T-helper 2 cell treated with Interferon-gamma antibody and Interleukin-4, amounts not matched to agents 5 μg/mL and 100 μg/mL, for 36 hours (primary cell): ENCODE measurements around the gene ATP2B2.
"Not testable (repeated sequence)": the region's sequence is repeated elsewhere in the genome, so short reads cannot be mapped to it uniquely, and the experiment has no call there.

Source experiments
- DNase-seq: peaks from one replicate; pipeline ENCODE4 v3.0.0; 2021; ENCODE audit warnings: low spot score
- H3K27ac Mint-ChIP-seq: one replicate; pipeline ENCODE4 v1.8.0; 2021; ENCODE audit warnings: mild to moderate bottlenecking, mixed read lengths
- H3K27me3 Mint-ChIP-seq: one replicate; pipeline ENCODE4 v1.8.0; 2021; ENCODE audit warnings: low read depth, mixed read lengths
- H3K36me3 Mint-ChIP-seq: one replicate; pipeline ENCODE4 v1.8.0; 2021; ENCODE audit warnings: low read depth, mixed read lengths
- H3K4me1 Mint-ChIP-seq: one replicate; pipeline ENCODE4 v1.8.0; 2021; ENCODE audit warnings: low read depth, mixed read lengths
- H3K4me3 Mint-ChIP-seq: one replicate; pipeline ENCODE4 v1.8.0; 2022; ENCODE audit warnings: mild to moderate bottlenecking, moderate library complexity, mixed read lengths
- H3K9me3 Mint-ChIP-seq: one replicate; pipeline ENCODE4 v1.8.0; 2021; ENCODE audit warnings: mixed read lengths

ATP2B2 gene

DNA sequence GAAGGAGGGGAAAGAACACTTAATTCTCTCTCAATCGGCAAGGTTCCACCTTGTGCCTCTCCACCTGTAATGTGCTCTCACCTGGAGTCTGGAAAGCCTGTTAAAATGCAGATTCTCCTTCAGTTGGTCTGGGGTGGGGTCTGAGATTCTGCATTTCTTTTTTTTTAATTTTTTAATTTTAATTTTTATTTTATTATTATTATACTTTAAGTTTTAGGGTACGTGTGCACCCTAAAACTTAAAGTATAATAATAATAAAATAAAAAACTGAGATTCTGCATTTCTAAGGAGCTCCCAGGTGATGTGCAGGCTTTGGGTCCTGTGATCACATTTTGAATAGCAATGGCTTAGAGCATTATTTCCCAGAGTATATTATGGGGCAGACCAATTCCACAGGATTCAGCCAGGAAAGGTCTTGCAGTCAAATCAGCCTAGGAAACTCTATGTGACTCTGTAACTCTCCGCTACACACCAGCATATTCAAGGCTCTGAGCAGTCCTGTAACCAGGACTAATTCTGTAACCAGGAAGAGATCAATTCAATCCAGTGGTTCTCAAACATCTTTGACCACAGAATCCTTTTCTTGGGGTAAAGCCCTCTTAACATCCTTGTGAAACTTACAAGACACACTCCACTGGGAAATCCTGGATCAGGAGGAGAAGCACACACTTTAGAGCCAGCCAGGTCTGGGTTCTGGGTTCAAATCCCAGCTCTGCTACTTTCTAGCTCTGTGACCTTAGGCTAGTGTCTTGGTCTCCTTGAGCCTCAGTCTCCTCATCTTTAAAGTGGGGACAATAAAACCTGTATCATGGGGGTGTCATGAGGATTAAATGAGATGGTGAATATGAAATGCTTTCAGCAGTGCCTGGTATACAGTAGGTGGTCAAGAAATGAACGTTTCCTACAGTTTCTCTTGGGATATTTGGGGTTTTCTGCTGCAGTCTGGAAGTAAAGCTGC is 122.2 kb downstream of the ATP2B2 start:
- H3K27ac Mint-ChIP-seq = no peak overlapping the region

DNA sequence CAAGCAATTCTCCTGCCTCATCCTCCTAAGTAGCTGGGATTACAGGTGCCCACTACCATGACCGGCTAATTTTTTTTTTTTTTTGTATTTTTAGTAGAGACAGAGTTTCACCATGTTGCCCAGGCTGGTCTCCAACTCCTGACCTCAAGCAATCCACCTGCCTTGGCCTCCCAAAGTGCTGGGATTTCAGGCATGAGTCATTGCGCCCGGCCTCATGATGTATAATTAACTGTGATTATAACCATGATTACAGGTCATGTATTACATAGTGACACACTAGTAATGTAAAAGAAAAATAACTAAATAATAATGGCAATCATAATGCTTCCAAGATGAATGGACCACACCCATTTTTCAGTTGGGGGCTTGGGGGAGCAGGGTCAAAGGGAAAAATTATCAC is 122.9 kb downstream of the ATP2B2 start:
- H3K4me3 Mint-ChIP-seq, H3K27ac Mint-ChIP-seq, H3K27me3 Mint-ChIP-seq, H3K9me3 Mint-ChIP-seq, H3K36me3 Mint-ChIP-seq, H3K4me1 Mint-ChIP-seq, DNase-seq: not testable (repeated sequence)

More for the DNA sequence above, 122.2 kb downstream of the ATP2B2 start:
- Mint-ChIP-seq H3K36me3 (no peaks in the 10 kb centered on the region), H3K4me3 (no peak overlapping the region), H3K9me3 (no peaks in the 10 kb centered on the region), H3K27me3 (no peaks in the 10 kb centered on the region), H3K4me1 (no peaks in the 10 kb centered on the region)
- DNase-seq = no peak

DNA sequence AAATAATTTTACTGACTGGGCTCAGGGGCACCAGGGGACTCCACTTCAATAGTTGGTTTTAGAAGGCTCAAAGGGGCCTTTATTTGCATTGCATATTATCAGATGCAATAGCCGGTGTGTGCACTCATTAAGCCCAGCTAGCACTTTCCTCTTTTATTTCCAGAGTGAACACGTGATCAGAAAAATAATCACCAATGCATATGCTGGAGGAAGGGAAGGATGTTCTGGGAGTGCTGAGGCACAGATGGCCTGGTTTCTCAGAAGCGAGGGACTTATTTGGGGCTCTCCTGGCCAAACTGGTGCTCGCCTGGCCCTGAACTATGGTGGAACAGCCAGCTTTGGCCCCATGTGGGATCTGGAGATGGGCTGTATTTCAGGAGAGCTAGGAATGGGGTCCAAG is 124.0 kb downstream of the ATP2B2 start:
- no peaks in the 10 kb centered on the region for H3K36me3 Mint-ChIP-seq
- H3K9me3 Mint-ChIP-seq = no peaks in the 10 kb centered on the region
- no peak overlapping the region for H3K4me3 Mint-ChIP-seq
- no peak overlapping the region for H3K27ac Mint-ChIP-seq
- DNase-seq = no peak
- no peaks in the 10 kb centered on the region for H3K4me1 Mint-ChIP-seq
- no peaks in the 10 kb centered on the region for H3K27me3 Mint-ChIP-seq

DNA sequence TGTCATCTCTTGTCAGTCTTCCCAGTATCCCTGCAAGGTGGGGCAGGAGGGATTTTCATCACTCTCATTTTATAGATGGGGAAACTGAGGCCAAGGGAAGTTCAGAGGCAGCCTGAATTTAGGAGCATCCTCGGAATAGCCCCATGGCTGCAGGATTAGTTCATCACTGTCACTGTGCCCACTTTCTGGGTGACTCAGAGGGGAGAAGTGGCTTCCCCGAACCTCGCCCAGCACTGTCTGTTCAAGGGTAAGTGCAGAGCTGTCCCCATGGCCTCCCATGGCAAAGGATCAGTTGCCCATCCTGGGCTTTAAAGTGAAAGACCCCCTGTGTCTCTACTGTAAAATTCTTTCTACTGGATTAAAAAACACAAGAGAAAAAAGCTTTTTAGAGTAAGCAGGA is 124.5 kb downstream of the ATP2B2 start:
- Mint-ChIP-seq H3K27ac (no peak overlapping the region), H3K4me3 (no peak overlapping the region), H3K9me3 (no peaks in the 10 kb centered on the region), H3K36me3 (no peaks in the 10 kb centered on the region), H3K27me3 (no peaks in the 10 kb centered on the region), H3K4me1 (no peaks in the 10 kb centered on the region)
- DNase-seq = no peak

DNA sequence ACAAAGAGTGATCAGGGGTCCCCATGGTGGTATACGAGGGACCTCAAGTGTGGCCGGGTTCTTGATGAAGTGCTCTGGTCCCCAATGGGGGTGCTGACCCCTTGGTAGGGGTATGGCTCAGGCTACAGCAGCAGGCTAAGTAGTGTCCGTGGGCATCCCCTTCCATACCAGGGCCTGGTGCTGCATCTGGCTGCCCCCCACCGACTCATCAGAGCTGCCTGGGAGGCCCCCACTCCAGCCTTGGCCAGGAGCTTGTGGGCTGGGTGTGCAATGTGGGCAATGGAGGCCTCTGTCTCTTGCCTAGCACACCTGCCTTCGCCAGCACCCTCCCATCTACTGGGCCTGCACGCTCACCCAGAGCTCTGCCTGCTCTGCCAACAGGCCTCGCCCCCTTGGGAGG is 125.4 kb downstream of the ATP2B2 start:
- Mint-ChIP-seq H3K27me3 (no peaks in the 10 kb centered on the region), H3K27ac (no peak overlapping the region), H3K9me3 (no peaks in the 10 kb centered on the region), H3K4me1 (no peaks in the 10 kb centered on the region), H3K4me3 (no peak overlapping the region), H3K36me3 (no peaks in the 10 kb centered on the region)
- DNase-seq = no peak

DNA sequence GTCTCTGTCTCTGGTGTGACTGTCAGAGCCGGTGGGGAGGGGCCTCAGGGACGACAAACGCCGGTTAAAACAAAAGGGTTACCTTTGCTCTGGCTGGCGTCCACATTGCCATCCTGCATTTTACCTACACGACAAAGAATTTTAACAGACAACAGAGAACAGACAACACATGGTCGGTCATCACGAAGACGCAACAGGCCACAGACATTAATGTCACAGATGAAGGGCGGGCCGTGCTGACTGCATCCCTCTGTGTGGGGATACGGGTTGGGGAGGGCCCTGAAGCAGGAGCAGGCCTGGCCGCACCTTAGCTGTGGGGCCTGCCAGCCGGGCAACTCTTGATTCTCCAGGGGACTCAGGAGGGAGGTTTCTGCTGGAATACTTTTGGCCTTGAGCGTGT is 126.2 kb downstream of the ATP2B2 start:
- DNase-seq = no peak
- H3K36me3 Mint-ChIP-seq = no peaks in the 10 kb centered on the region
- no peaks in the 10 kb centered on the region for H3K4me1 Mint-ChIP-seq
- H3K9me3 Mint-ChIP-seq = no peaks in the 10 kb centered on the region
- H3K27me3 Mint-ChIP-seq = no peaks in the 10 kb centered on the region
- H3K27ac Mint-ChIP-seq = no peak overlapping the region
- no peak overlapping the region for H3K4me3 Mint-ChIP-seq

DNA sequence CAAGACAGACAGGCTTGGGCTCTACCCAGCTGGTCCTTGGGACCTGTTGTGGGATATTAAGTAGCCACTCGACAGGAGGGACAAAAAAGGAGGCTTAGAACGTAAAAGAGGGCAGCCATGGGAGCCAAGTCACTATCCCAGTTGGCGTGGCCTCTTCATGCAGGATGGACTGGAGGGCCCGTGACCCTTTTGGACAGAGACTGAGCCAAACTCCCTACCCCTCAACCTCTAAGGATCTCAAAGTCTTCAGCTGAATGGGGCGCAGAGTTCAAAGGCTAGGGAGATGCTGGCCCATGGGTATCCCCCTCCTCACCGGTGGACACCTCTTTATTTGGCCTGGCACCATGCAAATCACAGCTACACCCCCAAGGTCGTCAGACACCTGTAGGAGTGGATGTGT is 126.6 kb downstream of the ATP2B2 start:
- no peak overlapping the region for H3K4me3 Mint-ChIP-seq
- no peak for DNase-seq
- no peak overlapping the region for H3K27ac Mint-ChIP-seq
- H3K27me3 Mint-ChIP-seq = no peaks in the 10 kb centered on the region
- no peaks in the 10 kb centered on the region for H3K36me3 Mint-ChIP-seq
- no peaks in the 10 kb centered on the region for H3K9me3 Mint-ChIP-seq
- H3K4me1 Mint-ChIP-seq = no peaks in the 10 kb centered on the region

DNA sequence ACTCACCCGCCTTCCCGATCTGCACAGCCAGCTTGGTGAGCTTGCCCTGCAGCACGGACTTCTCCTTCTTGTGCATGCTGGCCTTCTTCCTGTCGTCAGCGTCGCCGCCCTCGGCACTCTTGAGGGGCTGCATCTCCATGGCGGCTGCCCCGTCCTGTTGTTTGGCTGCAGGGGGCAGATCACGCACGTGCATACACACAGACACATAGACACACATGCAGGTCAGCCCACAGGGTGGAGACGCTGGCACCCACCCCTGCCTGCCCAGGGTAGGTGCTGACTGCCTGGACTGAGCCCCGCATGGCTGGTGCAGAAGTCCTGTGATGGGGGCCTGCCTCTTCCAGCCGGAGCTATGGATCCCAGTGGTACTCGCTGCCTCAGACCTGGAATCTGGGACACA is 127.1 kb downstream of the ATP2B2 start:
- Mint-ChIP-seq H3K9me3 (no peaks in the 10 kb centered on the region), H3K36me3 (no peaks in the 10 kb centered on the region), H3K27me3 (no peaks in the 10 kb centered on the region), H3K27ac (no peak overlapping the region), H3K4me1 (no peaks in the 10 kb centered on the region), H3K4me3 (no peak overlapping the region)
- DNase-seq = no peak

DNA sequence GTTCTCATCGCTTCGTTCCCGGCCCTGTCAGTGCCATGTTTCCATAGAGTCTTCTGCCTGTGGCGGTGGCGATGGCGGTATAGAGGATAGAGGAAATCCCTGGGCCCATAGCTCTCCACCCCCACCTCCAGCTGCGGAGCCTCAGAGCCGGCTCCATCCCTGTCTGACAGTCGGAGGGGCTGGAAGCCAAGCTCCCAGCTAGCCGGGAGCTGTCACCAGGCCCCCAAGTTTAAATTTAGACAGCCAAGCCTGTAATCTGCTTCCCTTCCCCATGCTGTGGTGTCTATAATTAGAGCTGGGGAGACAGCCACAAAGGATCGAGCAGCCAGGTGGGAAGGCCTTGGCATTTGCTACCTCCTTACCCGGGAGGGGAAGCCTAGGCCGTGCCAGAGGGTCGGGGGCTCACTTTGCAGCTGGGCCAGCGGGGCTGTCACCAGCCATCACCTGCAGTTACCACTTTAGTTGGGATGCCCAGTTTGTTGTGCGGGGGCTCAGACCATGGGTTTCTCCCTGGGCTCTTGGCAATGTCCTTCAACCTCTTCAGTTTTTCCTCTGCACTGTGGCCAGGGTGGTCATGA is 128.1 kb downstream of the ATP2B2 start:
- H3K4me1 Mint-ChIP-seq = no peaks in the 10 kb centered on the region
- no peak overlapping the region for H3K4me3 Mint-ChIP-seq
- DNase-seq = no peak
- H3K27me3 Mint-ChIP-seq = no peaks in the 10 kb centered on the region
- no peak overlapping the region for H3K27ac Mint-ChIP-seq
- no peaks in the 10 kb centered on the region for H3K9me3 Mint-ChIP-seq
- no peaks in the 10 kb centered on the region for H3K36me3 Mint-ChIP-seq

DNA sequence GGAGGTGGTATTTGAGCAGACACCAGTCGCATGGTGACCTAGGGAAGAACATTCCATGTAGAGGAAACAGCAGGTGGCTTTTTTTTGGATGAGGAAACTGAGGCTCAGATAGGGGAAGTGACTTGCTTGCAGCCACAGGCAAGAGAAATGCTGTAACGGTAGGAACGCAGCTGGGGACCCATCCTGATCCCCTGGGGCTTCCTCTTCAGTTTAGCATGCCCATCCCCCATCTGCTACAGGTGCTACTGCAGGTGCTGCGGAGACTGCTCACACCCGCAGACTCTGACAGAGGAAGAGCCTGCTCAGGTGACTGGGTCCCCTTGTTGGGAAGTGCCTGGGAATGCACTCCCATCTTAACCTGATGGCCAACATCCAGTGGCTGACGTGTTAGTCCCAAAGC is 129.0 kb downstream of the ATP2B2 start:
- no peak overlapping the region for H3K27ac Mint-ChIP-seq
- no peaks in the 10 kb centered on the region for H3K4me1 Mint-ChIP-seq
- no peaks in the 10 kb centered on the region for H3K27me3 Mint-ChIP-seq
- no peak overlapping the region for H3K4me3 Mint-ChIP-seq
- no peaks in the 10 kb centered on the region for H3K9me3 Mint-ChIP-seq
- no peak for DNase-seq
- no peaks in the 10 kb centered on the region for H3K36me3 Mint-ChIP-seq

DNA sequence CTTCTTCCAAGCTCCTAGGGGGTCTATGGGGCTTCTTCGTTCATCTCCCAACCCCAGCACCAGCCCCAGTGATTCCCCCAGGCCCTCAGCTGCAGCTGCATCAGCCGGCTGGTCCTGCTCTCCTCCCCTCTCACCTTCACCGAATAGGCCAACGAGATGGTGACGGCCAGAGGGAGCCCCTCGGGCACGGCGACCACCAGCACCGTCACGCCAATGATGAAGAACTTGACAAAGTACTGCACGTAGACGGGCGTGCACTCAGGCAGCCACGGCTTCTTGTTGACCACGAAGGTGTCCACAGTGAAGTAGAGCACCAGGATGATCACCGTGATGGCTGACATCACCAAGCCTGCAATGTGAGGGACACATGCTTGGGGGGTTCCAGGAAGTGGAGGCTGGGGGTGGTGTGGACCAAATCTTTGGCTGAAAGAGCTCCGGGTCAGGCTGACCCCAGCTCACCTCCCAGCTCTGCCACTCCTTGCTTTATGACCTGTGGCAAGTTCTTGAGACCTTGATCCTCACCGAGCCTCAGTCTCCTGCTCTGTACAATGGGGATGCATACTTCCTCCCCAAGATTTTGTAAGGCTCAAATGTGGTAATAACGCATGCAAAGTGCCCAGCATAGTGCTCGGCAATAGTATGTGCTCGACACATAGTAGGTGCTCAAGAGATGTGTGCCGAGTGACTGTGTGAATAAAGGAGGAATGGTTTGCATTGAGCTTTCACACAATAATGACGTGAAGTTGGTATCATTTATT is 129.9 kb downstream of the ATP2B2 start:
- DNase-seq = no peak
- no peak overlapping the region for H3K27ac Mint-ChIP-seq
- no peaks in the 10 kb centered on the region for H3K36me3 Mint-ChIP-seq
- no peaks in the 10 kb centered on the region for H3K9me3 Mint-ChIP-seq
- no peaks in the 10 kb centered on the region for H3K27me3 Mint-ChIP-seq
- H3K4me1 Mint-ChIP-seq = no peaks in the 10 kb centered on the region
- H3K4me3 Mint-ChIP-seq = no peak overlapping the region

DNA sequence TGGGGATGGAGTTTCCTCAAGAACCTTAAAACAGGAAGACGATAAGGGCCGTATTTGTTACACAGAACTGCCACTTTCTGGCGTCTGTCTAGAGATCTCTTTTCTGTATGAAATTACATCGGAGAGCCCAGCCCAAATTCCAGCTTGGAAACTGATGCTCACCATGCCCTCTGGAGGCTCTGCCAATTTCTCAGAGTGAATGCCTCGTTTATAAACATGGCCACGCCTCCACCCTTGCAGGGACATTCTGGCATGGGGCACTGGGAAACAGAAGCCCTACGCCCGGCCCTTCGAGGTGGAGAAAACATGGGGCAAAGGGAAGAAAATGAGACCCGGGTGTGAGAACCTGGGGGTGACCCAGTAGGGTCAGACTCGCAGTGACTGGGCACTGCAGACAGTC is 131.1 kb downstream of the ATP2B2 start:
- no peaks in the 10 kb centered on the region for H3K4me1 Mint-ChIP-seq
- no peak overlapping the region for H3K27ac Mint-ChIP-seq
- H3K4me3 Mint-ChIP-seq = no peak overlapping the region
- no peaks in the 10 kb centered on the region for H3K27me3 Mint-ChIP-seq
- H3K36me3 Mint-ChIP-seq = no peaks in the 10 kb centered on the region
- H3K9me3 Mint-ChIP-seq = no peaks in the 10 kb centered on the region
- no peak for DNase-seq

DNA sequence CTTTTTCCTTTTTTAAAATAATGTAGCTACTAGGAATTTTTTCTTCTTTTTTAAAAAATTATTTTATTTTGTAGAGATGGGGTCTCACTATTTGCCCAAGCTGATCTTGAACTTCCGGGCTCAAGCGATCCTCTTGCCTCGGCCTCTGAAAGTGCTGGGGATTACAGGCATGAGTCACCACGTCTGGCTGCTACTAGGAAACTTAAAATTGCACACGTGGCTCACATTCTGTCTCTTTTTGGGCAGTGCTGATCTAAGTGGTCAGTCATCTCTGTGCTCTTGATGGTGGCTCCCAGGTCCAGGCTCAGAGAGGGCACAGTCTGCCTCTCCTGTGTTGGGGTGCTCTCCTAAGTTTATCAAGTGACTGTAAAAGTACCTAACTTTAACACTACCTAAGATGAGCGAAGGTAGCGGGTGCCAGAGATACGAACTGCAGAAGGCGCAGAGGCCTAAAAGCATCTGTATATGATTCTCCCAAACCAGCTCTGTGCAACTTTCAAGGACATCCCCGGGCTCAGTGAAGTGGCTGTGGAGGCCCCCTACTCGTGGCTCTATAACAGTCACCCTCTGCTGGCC is 131.6 kb downstream of the ATP2B2 start:
- H3K9me3 Mint-ChIP-seq = no peaks in the 10 kb centered on the region
- DNase-seq = no peak
- H3K27ac Mint-ChIP-seq = no peak overlapping the region
- no peaks in the 10 kb centered on the region for H3K27me3 Mint-ChIP-seq
- H3K4me1 Mint-ChIP-seq = no peaks in the 10 kb centered on the region
- H3K4me3 Mint-ChIP-seq = no peak overlapping the region
- no peaks in the 10 kb centered on the region for H3K36me3 Mint-ChIP-seq

DNA sequence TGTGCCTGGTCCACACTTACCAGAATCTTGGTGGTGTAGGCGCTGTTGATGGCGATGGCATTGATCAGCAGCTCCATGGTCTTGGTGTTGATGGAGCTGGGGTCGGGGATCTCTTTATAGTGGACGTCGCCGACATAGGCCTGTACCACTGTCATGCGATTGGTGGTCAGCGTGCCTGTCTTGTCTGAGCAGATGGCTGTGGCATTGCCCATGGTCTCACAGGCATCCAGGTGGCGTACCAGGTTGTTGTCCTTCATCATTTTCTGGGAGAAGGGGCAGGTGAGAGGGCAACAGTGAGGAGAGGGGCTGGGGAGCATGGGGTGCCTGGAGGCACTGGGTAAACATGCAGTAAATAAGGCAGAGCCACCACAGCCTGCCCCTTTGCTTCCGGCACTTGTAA is 133.6 kb downstream of the ATP2B2 start:
- Mint-ChIP-seq H3K4me3 (no peak overlapping the region), H3K27me3 (no peaks in the 10 kb centered on the region), H3K27ac (no peak overlapping the region), H3K36me3 (no peaks in the 10 kb centered on the region), H3K4me1 (peaks cover 3% of the 10 kb centered on the region), H3K9me3 (no peaks in the 10 kb centered on the region)
- DNase-seq = no peak
